ENCODE results near the gene ZNF8.
"Not testable (repeated sequence)": the region's sequence is repeated elsewhere in the genome, so short reads cannot be mapped to it uniquely, and the experiment has no call there.

The ZNF8 gene
- total RNA-seq: 0.72 to 10.7 (median 3.9) reads per million in 18 experiments

GRCh38 chr19:58278541-58279041, at the start of gene ZNF8:
TSS of gene ZNF8 (plus strand) at chr19:58278955. CDS start at chr19:58279082, 127 bp downstream.
- peak; percentile 99 to 100 for DNase-seq

DNA sequence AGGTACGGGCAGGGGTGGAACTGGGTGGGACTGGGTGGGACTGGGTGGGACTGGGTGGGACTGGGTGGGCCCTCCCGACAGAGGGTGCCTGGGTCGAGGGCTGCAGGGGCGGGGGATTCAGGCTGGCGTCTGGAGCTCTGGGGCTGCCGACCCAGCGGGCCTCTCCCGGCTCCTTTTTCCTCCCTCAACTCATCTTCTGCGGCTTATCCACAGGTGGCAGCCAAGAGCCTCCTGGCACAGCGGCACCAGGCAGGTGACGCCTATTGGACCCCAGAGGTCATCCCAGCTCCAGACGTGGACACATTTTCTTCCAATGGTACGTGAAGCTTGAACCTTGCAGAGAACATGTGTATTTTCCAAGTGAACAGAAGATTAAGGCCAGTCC, 49.5 kb upstream of the ZNF8 start:
- DNase-seq: no peak

GRCh38 chr19:58237324-58237723, 41.4 kb upstream of the ZNF8 start:
- DNase-seq: no peak

- no peak for DNase-seq
These were observed 35.4 kb upstream of the ZNF8 start for GRCh38 chr19:58243351-58243750.

GRCh38 chr19:58248886-58249285, 29.9 kb upstream of the ZNF8 start:
- no peak for DNase-seq

GRCh38 chr19:58252102-58252685, 26.6 kb upstream of the ZNF8 start:
- no peak for DNase-seq

DNA sequence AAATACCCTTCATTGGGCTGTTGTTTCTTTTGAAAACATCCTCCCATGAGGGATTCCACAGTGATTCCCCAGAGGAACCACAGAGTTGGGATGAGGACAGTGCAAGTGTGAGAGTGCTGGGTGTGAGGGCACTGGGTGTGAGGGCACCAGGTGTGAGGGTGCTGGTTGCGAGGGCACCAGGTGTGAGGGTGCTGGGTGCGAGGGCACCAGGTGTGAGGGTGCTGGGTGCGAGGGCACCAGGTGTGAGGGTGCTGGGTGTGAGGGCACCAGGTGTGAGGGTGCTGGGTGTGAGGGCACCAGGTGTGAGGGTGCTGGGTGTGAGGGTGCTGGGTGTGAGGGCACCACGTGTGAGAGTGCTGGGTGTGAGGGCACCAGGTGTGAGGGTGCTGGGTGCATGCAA, 20.5 kb upstream of the ZNF8 start:
- DNase-seq: not testable (repeated sequence)

- no peak for DNase-seq
These were observed 17.2 kb upstream of the ZNF8 start for GRCh38 chr19:58261600-58261967.

DNA sequence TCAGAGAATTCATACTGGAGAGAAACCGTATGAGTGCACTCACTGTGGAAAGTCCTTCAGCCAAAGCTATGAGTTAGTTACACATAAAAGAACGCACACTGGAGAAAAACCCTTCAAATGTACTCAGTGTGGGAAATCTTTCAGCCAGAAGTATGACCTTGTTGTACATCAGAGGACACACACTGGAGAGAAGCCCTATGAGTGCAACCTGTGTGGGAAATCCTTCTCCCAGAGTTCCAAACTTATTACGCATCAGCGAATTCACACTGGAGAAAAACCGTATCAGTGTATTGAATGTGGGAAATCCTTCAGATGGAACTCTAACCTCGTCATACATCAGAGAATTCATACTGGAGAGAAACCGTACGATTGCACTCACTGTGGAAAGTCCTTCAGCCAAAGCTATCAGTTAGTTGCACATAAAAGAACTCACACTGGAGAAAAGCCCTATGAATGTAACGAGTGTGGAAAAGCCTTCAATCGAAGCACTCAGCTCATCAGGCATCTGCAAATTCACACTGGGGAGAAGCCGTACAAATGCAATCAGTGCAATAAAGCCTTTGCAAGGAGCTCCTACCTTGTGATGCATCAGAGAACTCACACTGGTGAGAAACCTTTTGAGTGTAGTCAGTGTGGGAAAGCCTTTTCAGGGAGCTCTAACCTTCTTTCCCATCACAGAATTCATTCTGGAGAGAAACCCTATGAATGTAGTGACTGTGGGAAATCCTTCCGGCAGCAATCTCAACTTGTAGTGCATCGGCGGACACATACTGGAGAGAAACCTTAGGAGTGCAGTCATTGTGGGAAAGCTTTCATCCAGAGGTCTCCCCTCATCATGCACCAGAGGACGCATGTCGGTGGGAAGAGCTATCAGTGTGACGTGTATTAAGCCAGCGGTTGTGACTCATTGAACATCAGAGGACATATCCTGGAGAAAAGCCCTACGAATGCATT, 16.5 kb upstream of the ZNF8 start:
- DNase-seq: no peak

- no peak for DNase-seq
These were observed 15.8 kb upstream of the ZNF8 start for GRCh38 chr19:58262922-58263296.

GRCh38 chr19:58265100-58265499, 13.7 kb upstream of the ZNF8 start:
- DNase-seq: no peak

- DNase-seq: no peak
These were observed 10.4 kb upstream of the ZNF8 start for GRCh38 chr19:58268344-58268743.

DNA sequence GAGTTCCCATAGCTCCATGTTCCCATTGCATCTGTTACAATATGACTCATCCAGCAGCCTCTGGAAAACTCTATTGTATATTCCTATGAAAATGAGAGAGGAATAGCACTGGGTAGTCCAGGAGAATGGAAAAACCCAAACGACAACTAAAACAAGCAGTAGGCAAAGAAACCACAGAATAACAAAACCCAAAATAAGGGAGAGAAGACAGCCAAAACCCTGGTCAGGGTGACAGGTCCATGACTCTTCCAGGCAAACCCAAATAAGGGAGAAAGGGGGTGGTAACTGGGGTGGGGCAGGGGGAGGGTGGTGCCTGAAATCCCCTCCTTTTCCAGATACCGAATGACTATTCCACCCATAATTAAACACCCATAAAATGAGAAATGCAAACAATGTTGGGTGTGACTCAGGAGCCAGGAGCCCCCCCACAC, 4.0 kb upstream of the ZNF8 start:
- DNase-seq: no peak

DNA sequence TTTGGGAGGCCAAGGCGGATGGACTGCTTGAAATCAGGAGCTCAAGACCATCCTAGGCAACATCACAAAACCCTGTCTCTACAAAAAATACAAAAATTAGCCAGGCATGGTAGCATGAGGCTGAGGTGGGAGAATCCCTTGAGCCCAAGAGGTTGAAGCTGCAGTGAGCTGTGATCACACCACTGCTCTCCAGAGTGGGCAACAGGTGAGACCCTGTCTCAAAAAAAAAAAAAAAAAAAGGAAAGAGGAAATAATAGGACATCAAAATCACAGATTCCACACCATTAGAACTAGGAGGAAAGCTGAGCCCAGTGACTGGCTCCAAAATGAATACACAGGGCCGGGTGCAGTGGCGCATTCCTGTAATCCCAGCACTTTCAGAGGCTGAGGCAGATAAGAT, 3.2 kb upstream of the ZNF8 start:
- DNase-seq: no peak

- DNase-seq: no peak
These were observed 1.6 kb upstream of the ZNF8 start for GRCh38 chr19:58277197-58277596.

- no peak for DNase-seq
These were observed 811 bp upstream of the ZNF8 start for GRCh38 chr19:58277748-58278540.

DNA sequence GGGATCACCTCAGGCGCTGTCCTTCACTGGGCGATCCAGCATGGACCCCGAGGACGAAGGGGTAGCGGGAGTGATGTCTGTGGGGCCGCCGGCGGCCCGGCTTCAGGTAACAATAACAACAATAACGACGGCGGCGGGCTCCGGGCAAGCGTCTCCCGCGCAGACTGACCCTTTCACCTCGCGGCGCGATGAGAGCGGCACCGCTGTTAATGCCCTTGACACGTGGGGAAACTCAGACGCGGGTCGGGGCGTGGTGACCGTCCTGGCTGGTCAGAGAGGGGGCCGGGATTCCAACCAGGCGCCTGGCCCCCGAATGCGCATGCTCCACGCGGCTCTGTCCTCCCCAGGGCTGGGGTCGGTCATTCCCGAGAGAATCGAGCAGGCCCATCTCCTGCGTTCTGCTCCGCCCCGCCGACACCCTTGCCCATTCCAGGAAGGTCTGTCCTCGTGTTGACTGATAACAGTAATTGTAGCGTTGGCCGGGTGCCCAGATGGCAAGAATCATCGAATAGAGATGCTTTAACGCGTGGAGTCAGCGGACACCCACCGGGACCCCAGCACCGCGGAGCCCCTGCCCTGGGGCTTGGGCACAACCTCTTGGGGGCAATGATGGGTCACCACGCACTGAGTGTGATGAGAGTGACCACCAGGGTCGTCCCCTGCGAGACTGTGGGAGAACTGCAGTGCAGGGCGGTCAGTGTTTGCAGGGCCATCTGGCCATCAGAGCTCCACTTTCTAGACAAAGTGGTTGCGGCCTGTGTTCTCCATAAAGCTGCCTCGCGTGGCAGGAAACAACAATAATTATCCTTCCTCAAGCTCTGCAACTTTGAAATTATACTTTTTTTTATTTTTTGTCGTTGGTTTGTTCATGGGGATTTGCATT, 528 bp downstream of the ZNF8 start:
- peak; percentile 22 to 37 for DNase-seq

GRCh38 chr19:58279925-58280316, 1.2 kb downstream of the ZNF8 start:
- no peak for DNase-seq

DNA sequence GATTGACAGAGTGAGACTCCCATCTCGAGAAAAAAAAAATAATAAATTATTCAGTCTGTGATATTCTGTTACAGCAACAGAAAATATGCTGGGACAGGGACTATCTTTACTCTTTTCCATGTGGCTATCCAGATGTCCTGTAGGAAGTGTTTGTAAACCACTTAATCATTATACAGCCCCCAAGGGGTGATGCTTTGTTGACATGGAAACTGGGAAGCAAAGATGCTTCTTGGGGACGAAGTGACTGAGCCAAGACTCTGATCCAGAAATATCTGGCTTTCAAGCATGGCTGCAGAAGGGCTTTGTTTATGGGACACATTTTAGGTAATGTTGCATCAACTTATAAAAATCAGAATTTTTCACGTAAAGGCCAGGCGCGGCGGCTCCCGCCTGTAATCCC, 5.4 kb downstream of the ZNF8 start:
- no peak for DNase-seq

GRCh38 chr19:58291943-58292342, 13.2 kb downstream of the ZNF8 start:
- DNase-seq: no peak

GRCh38 chr19:58294743-58295374, 16.1 kb downstream of the ZNF8 start:
- DNase-seq: no peak

- no peak for DNase-seq
These were observed 17.3 kb downstream of the ZNF8 start for GRCh38 chr19:58296104-58296503.

Data from inflammatory macrophage (primary cell).